AG04449 (cell line): Measurements from ENCODE around the gene NDUFAB1.

ENCODE experiments used
- CTCF ChIA-PET: fragments of 350-600 bp; formaldehyde crosslinking; extraction: SDS; loops from one replicate; lab custom pipeline; 2021; ENCODE audit warnings: antibody characterized with exemption; lab: Yijun Ruan, JAX
- POLR2A ChIA-PET: fragments of 400-600, 350-600 bp; formaldehyde crosslinking; extraction: SDS; loops from one replicate; lab custom pipeline; 2020; ENCODE audit warnings: antibody characterized with exemption, inconsistent platforms; lab: Yijun Ruan, JAX
- DNase-seq: peaks from one replicate; pipeline ENCODE4 v3.0.0-alpha.2; 2010; ENCODE audit warnings: low read depth, low spot score
- H3K4me3 ChIP-seq: 2 replicates; pipeline ENCODE4 v1.5.1; 2011; ENCODE audit warnings: low read depth, mild to moderate bottlenecking, control low read depth, low read length
- TF ChIP-seq, protein P1 (sequence below): IDR thresholded peaks from one replicate; pipeline ENCODE4 v1.5.1; 2011; ENCODE audit warnings: mild to moderate bottlenecking, moderate library complexity, low read length, control low read depth, inconsistent platforms; ENCODE audit not compliant: insufficient read depth; ENCODE audit errors: missing control alignments

The NDUFAB1 gene

DNA sequence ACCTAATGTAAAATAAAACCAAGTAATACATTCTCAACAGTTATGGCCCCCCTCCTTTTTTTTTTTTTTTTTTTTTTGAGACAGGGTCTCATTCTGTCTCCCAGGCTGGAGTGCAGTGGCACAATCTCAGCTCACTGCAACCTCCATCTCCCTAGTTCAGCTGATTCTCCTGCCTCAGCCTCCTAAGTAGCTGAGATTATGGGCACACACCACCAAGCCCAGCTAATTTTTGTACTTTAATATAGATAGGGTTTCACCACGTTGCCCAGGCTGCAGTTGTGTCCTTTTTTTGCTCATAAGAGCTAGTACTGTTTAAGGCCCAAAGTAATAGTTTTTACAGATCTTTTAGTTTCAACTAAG is 57.2 kb downstream of the NDUFAB1 start:
- TF ChIP-seq, protein P1, sequence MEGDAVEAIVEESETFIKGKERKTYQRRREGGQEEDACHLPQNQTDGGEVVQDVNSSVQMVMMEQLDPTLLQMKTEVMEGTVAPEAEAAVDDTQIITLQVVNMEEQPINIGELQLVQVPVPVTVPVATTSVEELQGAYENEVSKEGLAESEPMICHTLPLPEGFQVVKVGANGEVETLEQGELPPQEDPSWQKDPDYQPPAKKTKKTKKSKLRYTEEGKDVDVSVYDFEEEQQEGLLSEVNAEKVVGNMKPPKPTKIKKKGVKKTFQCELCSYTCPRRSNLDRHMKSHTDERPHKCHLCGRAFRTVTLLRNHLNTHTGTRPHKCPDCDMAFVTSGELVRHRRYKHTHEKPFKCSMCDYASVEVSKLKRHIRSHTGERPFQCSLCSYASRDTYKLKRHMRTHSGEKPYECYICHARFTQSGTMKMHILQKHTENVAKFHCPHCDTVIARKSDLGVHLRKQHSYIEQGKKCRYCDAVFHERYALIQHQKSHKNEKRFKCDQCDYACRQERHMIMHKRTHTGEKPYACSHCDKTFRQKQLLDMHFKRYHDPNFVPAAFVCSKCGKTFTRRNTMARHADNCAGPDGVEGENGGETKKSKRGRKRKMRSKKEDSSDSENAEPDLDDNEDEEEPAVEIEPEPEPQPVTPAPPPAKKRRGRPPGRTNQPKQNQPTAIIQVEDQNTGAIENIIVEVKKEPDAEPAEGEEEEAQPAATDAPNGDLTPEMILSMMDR = no peak
- ChIA-PET CTCF (interaction anchor here (1.0 to 3.0 kb wide), 5 partner anchors 9 to 104 kb away, joined by 3 to 12 read pairs (median 4); partner anchors contain the start of genes EARS2 and UBFD1), POLR2A (interaction anchor here (0.6 to 1.0 kb wide), 2 partner anchors 18 to 80 kb away, joined by 3 to 6 read pairs; partner anchors contain the start of genes EARS2 and UBFD1)
- no peak for DNase-seq
- H3K4me3 ChIP-seq = no peak overlapping the region

DNA sequence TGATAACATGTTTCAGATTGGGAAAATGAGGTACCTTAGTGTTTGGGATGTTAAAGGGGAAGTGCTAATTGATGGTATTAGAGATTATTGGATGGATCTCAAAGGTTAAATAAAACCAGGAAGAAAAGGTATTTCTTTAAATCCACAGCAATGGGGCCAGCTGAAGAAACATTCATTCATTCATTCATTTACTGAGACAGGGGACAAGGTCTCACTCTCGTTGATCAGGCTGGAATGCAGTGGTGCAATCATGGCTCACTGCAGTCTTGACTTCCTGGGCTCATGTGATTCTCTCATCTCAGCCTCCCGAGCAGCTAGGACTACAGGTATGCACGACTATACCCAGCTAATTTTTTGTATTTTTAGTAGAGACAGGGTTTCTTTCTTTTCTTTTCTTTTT is 58.7 kb downstream of the NDUFAB1 start:
- CTCF ChIA-PET = interaction anchor here (1.0 to 3.0 kb wide), 2 partner anchors 17 to 20 kb away, joined by 3 to 12 read pairs; partner anchors contain the start of genes EARS2 and UBFD1
- POLR2A ChIA-PET = no interaction called here

GRCh38 chr16:23535901-23536300 is 60.2 kb downstream of the NDUFAB1 start:
- H3K4me3 ChIP-seq = no peak overlapping the region
- ChIA-PET POLR2A (no interaction called here), CTCF (no interaction called here)
- DNase-seq = no peak
- TF ChIP-seq, protein P1 = no peak

More for the DNA sequence above, 58.7 kb downstream of the NDUFAB1 start:
- H3K4me3 ChIP-seq = no peak overlapping the region
- TF ChIP-seq, protein P1 = no peak
- DNase-seq = no peak

DNA sequence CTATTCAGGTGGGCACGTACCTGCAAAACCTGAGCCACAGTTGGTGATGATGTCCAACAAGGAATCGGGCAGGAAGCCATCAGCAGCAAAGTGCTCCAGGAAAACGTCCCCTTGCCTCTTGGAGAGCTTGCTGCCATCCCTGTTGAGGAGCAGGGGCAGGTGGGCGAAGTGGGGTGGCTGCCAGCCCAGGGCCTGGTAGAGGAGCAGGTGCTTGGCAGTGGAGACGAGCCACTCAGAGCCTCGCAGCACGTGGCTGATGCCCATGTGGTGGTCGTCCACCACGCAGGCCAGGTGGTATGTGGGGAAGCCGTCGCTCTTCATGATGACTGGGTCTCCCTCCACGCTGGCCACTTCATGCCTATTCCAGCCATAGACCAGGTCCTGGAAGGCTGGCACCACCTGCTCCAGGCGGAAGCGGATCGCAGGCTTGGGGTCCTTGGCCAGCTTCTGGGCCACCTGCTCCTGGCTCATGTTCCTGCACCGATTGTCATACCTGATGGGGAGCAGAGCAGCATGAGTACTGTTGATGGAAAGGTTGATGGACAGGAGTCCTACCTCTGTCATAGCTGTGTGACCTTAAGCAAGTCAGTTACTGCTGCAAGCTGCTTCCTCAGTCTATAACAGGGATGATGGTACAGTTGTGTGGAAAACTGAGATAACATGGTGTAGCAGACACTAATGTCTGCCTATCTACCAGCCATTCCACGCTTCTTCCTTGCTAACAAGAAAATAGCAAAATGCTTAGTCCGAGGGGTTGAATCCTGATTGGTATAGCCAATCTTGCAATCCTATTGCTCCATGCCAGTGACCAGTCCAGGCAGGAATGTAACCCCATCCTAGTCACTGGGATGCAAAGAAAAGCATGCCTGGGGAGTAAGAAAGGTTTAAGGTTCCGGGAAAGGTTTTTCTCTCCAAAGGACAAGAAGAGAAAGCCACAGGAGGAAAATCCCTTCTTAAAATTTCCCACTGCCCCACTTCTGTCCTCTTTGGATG is 61.0 kb downstream of the NDUFAB1 start:
- no peak overlapping the region for H3K4me3 ChIP-seq
- CTCF ChIA-PET = interaction anchor here (1.0 kb wide), 1 partner anchor 19 kb away, joined by 4 read pairs; no protein-coding TSS in a partner anchor
- no peak for DNase-seq
- TF ChIP-seq, protein P1 = no peak
- POLR2A ChIA-PET = no interaction called here

- no peak overlapping the region for H3K4me3 ChIP-seq
- TF ChIP-seq, protein P1 = no peak
- no peak for DNase-seq
- ChIA-PET CTCF (interaction anchor here (0.6 to 1.8 kb wide), 2 partner anchors 25 to 97 kb away, joined by 3 to 6 read pairs; partner anchors contain the start of gene UBFD1), POLR2A (no interaction called here)
These were observed 63.7 kb downstream of the NDUFAB1 start for GRCh38 chr16:23532448-23532847.
